IPS-NIHi7 (cell line): ENCODE results near the gene GFPT1.
A peak's percentile ranks its signal among the peaks of the same experiment; 100 is the strongest.
"Not testable (repeated sequence)": the region's sequence is repeated elsewhere in the genome, so short reads cannot be mapped to it uniquely, and the experiment has no call there.

Source experiments
- DNase-seq: peaks from one replicate; pipeline ENCODE4 v3.0.0; 2012; ENCODE audit warnings: mixed read lengths; ENCODE audit errors: extremely low spot score

GFPT1 gene

DNA sequence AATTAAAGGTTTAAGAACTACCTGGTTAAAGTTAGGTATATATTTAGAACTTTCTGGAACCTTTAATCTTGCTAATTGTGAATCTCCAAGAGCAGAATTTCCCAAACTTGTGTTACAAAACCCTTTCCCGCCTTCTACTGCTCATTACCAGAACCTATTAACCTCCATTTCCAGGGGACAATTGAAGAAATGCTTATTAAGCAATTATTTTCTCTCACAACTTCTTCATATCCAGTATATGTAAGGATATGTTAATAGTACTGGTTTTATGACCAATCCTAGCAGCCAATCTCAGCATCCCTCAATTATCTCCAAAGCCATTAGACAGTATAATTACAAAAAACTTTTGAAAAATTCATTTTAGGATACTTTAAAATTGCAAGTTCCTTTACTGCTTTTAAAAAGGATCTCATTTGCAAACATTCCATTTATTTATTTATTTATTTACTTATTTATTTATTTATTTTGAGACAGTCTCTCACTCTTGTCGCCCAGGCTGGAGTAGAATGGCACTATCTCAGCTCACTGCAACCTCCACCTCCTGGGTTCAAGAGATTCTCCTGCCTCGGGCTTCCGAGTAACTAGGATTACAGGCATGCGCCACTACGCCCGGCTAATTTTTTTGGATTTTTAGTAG lies 3.7 kb downstream of the GFPT1 start:
- DNase-seq = no peak

- no peak for DNase-seq
Measured at GRCh38 chr2:69382547-69382946, 4.5 kb downstream of the GFPT1 start.

DNA sequence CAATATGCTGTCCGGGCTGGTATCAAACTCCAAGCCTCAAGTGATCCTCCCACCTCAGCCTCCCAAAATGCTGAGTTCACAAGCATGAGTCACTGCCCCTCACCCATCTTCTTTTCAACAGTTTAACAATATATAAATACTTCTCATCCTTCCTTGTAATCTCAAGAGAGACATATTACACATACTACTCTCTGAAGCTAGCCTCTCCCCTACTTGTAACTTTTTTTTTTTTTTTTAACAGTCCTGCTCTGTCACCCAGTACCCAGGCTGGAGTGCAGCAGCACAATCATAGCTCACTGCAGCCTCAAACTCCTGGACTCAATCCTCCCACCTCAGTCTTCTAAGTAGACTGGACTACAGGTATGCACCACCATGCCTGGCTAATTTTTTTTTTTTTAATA lies 5.7 kb downstream of the GFPT1 start:
- no peak for DNase-seq

DNA sequence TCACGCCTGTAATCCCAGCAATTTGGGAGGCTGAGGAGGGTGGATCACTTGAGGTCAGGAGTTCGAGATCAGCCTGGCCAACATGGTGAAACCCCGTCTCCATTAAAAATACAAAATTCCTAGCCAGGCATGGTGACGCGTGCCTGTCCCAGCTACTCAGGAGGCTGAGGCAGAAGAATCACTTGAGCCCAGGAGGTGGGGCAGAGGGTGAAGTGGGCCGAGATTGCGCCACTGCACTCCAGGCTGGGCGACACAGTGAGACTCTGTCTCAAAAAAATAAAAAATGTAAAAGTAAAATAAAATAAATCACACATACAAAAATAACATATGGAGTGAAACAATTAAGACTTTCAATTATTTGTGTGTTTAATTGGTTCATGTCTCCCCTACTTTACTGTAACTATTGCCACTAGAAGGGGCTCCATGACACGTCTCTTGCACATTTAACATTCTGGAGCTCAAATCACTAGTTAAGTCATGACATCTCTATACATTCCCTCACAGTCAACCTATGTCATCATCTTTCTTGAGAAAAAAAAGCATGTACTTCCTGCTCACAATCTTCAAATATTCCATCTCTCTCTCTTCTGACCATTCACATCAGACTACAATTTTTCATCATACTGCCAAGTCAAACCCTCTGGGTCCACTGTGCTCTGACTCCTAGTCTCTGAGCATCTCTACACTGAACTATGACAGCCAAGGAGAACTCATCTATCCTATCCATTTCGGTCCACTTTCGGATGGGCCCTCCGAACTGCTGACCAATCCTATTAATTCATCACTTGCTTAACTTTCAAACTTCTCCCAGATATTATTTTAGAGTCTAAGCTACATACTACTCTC lies 6.7 kb downstream of the GFPT1 start:
- DNase-seq = no peak

DNA sequence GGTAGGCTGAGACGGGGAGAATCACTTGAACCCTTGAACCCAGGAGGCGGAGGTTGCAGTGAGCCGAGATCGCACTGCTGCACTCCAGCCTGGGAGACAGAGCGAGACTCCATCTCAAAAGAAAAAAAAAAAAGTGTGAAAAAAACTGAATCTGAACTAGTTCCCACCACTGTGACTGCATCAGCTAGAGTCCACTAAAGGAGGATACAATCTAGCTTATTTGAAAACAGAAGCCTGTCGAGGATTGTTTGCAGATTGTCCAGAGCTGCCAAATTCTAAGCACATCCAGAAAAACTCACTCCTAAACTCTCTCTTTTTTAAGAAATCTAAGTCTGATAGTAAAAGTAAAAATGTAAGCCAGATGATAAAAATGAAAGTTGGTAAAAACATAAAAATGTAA lies 10.6 kb downstream of the GFPT1 start:
- no peak for DNase-seq

GRCh38 chr2:69375494-69376353 lies 11.3 kb downstream of the GFPT1 start:
- peak; percentile 63 for DNase-seq

DNA sequence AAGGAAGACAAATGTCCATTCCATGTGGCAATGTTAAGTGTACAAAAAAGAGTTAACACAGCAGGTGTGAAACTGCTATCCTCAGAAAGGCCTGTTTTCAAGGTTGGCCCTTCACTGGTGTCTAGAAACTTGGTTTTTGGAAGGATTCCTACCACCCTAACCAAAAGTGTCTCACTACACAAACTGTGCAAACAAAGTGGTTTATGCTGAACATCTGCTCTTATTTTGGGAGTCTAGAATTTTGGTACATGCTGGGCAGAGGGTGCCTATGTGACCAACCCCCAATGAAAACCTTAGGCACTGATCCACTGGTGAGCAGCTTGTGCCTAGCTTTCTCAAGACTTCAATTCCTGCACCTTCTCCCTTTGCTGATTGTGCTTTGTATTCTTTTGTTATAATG lies 14.3 kb downstream of the GFPT1 start:
- DNase-seq = no peak

- no peak for DNase-seq
Measured at GRCh38 chr2:69369802-69370201, 17.2 kb downstream of the GFPT1 start.

GRCh38 chr2:69368588-69368987 lies 18.4 kb downstream of the GFPT1 start:
- no peak for DNase-seq

GRCh38 chr2:69359371-69359770 lies 27.7 kb downstream of the GFPT1 start:
- DNase-seq = no peak

DNA sequence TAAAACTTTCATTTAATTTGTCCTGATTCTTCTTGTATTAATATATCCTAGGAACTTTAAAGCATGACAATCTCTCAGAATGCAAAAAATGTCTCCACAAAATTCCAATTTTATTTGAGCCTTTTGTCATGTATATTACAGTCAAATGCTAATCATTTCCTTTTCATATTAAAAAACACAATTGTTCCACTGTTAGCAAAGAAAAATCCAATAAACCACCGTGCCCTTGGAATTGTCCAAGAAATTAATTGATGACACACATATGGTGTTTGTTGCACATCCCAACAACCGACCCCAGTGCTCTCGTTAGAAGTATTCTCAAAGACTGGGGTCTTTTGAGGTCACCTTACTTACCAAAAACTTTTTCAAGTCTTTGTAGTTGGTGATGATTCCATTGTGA lies 28.1 kb downstream of the GFPT1 start:
- no peak for DNase-seq

GRCh38 chr2:69356471-69356870 lies 30.6 kb downstream of the GFPT1 start:
- DNase-seq = no peak

- not testable (repeated sequence) for DNase-seq
Measured at GRCh38 chr2:69354976-69355375, 32.1 kb downstream of the GFPT1 start.

GRCh38 chr2:69353360-69353759 lies 33.7 kb downstream of the GFPT1 start:
- no peak for DNase-seq

GRCh38 chr2:69348781-69349180 lies 38.2 kb downstream of the GFPT1 start:
- peak; percentile 12 for DNase-seq

DNA sequence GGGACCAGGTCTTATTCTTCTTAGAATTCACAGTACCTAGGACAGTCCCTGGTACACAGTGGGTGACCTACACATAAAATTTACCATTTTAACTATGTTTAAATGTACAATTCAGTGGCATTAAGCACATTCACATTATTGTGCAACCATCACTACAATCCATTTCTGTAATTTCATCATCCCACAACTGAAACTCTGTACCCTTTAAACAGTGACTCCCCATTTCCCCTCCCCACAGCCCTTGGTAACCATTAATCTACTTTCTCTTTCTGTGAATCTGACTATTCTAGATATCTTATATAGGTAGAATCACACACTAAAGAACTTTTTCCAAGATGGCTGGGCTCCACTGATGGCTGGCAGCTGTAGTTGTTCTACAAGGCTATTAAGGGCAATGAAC lies 41.6 kb downstream of the GFPT1 start:
- no peak for DNase-seq

DNA sequence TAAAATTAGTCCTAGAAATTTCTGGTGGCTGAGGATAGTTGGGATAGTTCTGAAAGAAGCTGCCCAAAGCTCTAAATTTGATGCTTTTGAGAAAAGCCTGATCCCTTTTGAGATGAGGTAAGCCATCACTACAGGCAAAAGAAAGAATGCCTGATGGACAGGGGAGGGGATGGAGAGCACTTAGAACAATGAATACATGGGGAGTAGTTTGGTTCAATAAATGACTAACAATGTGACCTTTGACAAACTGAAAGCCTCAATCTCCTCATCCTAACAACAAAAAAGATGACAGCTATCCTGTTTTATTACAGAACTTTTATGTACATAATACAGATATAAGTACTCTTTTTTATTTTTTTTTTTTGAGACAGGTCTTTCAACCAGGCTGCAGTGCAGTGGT lies 42.7 kb downstream of the GFPT1 start:
- no peak for DNase-seq

DNA sequence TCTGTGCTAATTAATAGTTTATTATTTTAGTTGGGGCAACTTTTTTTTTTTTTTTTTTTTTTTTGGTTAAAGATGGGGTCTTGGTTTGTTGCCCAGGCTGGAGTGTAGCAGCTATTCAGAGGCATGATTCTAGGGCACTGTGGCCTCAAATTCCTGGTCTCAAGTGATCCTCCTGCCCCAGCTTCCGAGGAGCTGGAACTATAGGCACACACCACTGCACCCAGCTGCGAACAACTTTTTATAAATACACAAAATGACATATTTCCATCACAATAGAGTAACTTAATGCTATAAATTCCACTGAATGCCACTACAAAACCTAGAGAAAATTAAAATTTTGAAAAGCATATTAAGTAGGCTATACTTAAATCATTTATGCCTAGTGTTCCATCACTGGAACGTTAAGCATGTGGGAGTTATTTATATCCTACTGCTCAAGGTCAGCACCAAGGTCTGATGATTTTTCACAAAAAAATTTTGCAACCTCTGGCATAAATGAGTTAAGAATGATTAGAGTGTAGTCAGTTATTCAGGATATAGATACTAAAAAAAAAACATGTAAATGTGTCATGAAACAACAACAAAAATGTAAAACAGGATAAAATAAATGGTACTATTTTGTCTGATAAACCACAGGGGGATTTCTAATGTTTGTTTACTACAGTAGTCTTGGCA lies 46.8 kb downstream of the GFPT1 start:
- DNase-seq = no peak

DNA sequence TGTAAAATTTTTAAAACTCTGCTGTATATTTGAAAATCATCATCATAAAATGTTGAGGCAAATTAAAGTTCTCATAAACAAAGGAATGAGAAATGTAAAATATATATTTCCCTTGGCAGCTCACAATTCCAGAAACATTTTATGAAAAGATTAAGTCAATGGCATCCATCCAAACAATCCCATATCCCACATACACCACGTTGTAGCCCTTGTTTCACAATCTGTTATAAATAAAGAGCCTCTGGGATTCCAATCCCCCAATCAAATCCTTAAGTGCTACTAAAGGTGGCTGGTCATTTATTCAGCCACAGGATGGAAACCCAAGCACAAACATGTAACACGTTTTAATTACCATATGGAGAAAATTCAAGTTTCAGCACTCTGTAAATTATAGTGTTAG lies 51.7 kb downstream of the GFPT1 start:
- no peak for DNase-seq

DNA sequence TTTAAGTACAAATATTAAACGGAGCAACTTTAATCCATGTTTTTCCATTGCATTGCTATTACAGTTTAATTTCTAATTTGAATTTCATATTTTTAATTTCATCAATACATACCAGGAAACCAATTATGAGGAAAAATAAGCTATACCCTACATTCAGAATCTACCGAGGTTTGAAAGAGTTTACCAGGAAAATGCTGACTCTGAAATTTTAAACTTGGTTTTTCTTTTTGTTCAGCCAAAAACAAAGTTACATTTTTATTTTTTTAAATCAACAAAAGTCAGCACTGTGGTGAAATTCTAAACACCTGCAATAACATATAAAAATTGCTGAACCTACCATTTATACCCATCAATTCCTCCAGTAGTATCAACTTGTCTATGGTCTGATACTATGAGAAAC lies 53.7 kb downstream of the GFPT1 start:
- no peak for DNase-seq

DNA sequence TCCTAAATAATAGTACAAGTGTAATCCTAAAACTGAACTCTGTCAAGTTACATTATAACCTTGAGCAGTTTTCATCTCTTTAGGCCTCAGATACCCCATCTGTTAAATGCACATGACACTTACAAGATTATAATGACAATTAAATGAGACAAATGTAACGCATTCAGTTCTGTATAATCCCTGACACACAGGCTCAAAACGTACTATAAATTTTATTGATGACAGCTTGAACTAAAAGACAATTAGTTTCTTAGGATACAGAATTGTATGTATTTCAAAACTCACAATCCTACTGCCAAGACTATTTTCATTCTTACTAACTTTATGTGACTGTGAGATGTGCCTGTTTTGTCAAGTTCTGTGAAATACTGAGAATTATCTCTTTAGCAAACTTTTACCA lies 56.2 kb downstream of the GFPT1 start:
- DNase-seq = no peak

- no peak for DNase-seq
Measured at GRCh38 chr2:69322631-69323030, 64.4 kb downstream of the GFPT1 start.
